Measurements from ENCODE around the gene UBR3.

UBR3 gene

GRCh38 chr2:170005702-170006101 lies 178.4 kb downstream of the UBR3 start:
- DNase-seq (ENCODE audit: low spot score) = no peak

GRCh38 chr2:170006587-170007325 lies 179.5 kb downstream of the UBR3 start:
- DNase-seq (ENCODE audit: low spot score) = no peak

GRCh38 chr2:170009209-170009608 lies 182.0 kb downstream of the UBR3 start:
- no peak for DNase-seq (ENCODE audit: low spot score)

GRCh38 chr2:170012773-170013172 lies 185.5 kb downstream of the UBR3 start:
- DNase-seq (ENCODE audit: low spot score) = no peak

- no peak for DNase-seq (ENCODE audit: low spot score)
Observed at GRCh38 chr2:170013802-170014551, 186.7 kb downstream of the UBR3 start.

GRCh38 chr2:170014769-170015168 lies 187.5 kb downstream of the UBR3 start:
- no peak for DNase-seq (ENCODE audit: low spot score)

- DNase-seq (ENCODE audit: low spot score) = no peak
Observed at GRCh38 chr2:170017860-170018532, 190.7 kb downstream of the UBR3 start.

- DNase-seq (ENCODE audit: low spot score) = no peak
Observed at GRCh38 chr2:170019060-170019805, 192.0 kb downstream of the UBR3 start.

GRCh38 chr2:170020777-170021176 lies 193.5 kb downstream of the UBR3 start:
- no peak for DNase-seq (ENCODE audit: low spot score)

- no peak for DNase-seq (ENCODE audit: low spot score)
Observed at GRCh38 chr2:170022692-170023091, 195.4 kb downstream of the UBR3 start.

GRCh38 chr2:170024721-170025120 lies 197.5 kb downstream of the UBR3 start:
- DNase-seq (ENCODE audit: low spot score) = no peak

- no peak for DNase-seq (ENCODE audit: low spot score)
Observed at GRCh38 chr2:170025223-170025622, 198.0 kb downstream of the UBR3 start.

- DNase-seq (ENCODE audit: low spot score) = no peak
Observed at GRCh38 chr2:170026361-170026760, 199.1 kb downstream of the UBR3 start.

- DNase-seq (ENCODE audit: low spot score) = no peak
Observed at GRCh38 chr2:170029551-170029950, 202.3 kb downstream of the UBR3 start.

- DNase-seq (ENCODE audit: low spot score) = no peak
Observed at GRCh38 chr2:170030040-170030439, 202.8 kb downstream of the UBR3 start.

- no peak for DNase-seq (ENCODE audit: low spot score)
Observed at GRCh38 chr2:170031288-170031687, 204.0 kb downstream of the UBR3 start.

GRCh38 chr2:170034596-170034995 lies 207.3 kb downstream of the UBR3 start:
- no peak for DNase-seq (ENCODE audit: low spot score)

GRCh38 chr2:170038734-170039133 lies 211.5 kb downstream of the UBR3 start:
- DNase-seq (ENCODE audit: low spot score) = no peak

- no peak for DNase-seq (ENCODE audit: low spot score)
Observed at GRCh38 chr2:170039401-170040172, 212.3 kb downstream of the UBR3 start.

GRCh38 chr2:170044751-170045478 lies 217.7 kb downstream of the UBR3 start:
- DNase-seq (ENCODE audit: low spot score) = no peak
